Heart left ventricle (tissue), 16 donors: ENCODE measurements around the gene EVPL. TPM values are rescaled to one million over a fixed set of nuclear protein-coding genes. Genes with fewer than 3 reads are reported as not detected.

ENCODE experiments used
- ATAC-seq, 4 donors: fragments of 200-7000 bp; cut with Tn5 transposase; one replicate each; pipeline ENCODE4 v1.9.1; 2020 to 2022; ENCODE audit warnings: moderate library complexity in 4 of 4, mild to moderate bottlenecking in 3 of 4, moderate number of reproducible peaks in 1 of 4
- DNase-seq, 5 donors: peaks; one replicate each; pipeline ENCODE4 v3.0.0-alpha.2; 2020
- H3K27ac ChIP-seq, 12 donors: fragments of 200-600 bp; sonication (generic) in 4 of 12; one replicate each; pipeline versions ENCODE4 v1.5.0 to v1.8.0; 2016 to 2022; ENCODE audit warnings: mild to moderate bottlenecking in 2 of 12
- H3K27me3 ChIP-seq, 9 donors: fragments of 200-600 bp; sonication (generic) in 2 of 9; one replicate each; pipeline versions ENCODE4 v1.5.1 to v1.8.0; 2016 to 2022; ENCODE audit warnings: mild to moderate bottlenecking in 3 of 9
- H3K36me3 ChIP-seq, 9 donors: fragments of 200-600 bp; sonication (generic) in 2 of 9; one replicate each; pipeline versions ENCODE4 v1.5.0 to v1.8.0; 2018 to 2022; ENCODE audit warnings: mild to moderate bottlenecking in 2 of 9
- H3K4me1 ChIP-seq, 12 donors: fragments of 200-600 bp; sonication (generic) in 4 of 12; one replicate each; pipeline versions ENCODE4 v1.5.0 to v1.8.0; 2016 to 2022; ENCODE audit warnings: mild to moderate bottlenecking in 3 of 12
- H3K4me3 ChIP-seq, 12 donors: fragments of 200-600 bp; sonication (generic) in 4 of 12; one replicate each; pipeline versions ENCODE4 v1.5.0 to v1.8.0; 2017 to 2022; ENCODE audit warnings: mild to moderate bottlenecking in 9 of 12, moderate library complexity in 4 of 12
- H3K9me3 ChIP-seq, 12 donors: fragments of 200-600 bp; sonication (generic) in 4 of 12; one replicate each; pipeline versions ENCODE4 v1.5.0 to v1.8.0; 2016 to 2022; ENCODE audit warnings: mild to moderate bottlenecking in 1 of 12
- POLR2A ChIP-seq, 2 donors: fragments of 450-650 bp; IDR thresholded peaks; one replicate each; pipeline ENCODE4 v1.6.1; 2017; ENCODE audit warnings: antibody characterized with exemption in 2 of 2, mild to moderate bottlenecking in 2 of 2, moderate library complexity in 2 of 2
- WGBS, 4 donors: extraction: QIAGEN DNeasy Blood & Tissue Kit in 2 of 4; methylation state at CpG; one replicate each; pipeline versions ENCODE4 v1.1.5 to v1.1.7; 2013 to 2018; 5-methylcytosine and 5-hydroxymethylcytosine counted together
- intact Hi-C, 10 donors: fragments of 100-400 bp; cut with DNase I; formaldehyde crosslinking; loops; one replicate each; pipeline versions ENCODE4 v1.11.1 to v1.14.2; 2022
- polyA plus RNA-seq, 2 donors: library from polyadenylated mRNA; stranded (reverse); fragments of 200-250 nt; gene quantifications; one replicate each; pipeline ENCODE4 v1.2.3, GENCODE V29; 2013
- total RNA-seq, 9 donors: library from RNA; depleted of rRNA in 2 of 9; stranded (reverse); fragments of >200 nt in 2 of 9; fragmentation: NEBNext Ultra II Directional in 3 of 9; extraction: Animal tissue kit (Norgen Biotek cat#: 25700) in 3 of 9; gene quantifications; one replicate each; pipeline versions ENCODE4 v1.1.0 to v1.2.4, GENCODE V29; 2016 to 2023
- TF ChIP-seq, protein P1 (sequence below), 12 donors: fragments of 200-600 bp; sonication (generic) in 4 of 12; IDR thresholded peaks; one replicate each; pipeline versions ENCODE4 v1.5.0 to v1.8.0; 2018 to 2022; ENCODE audit warnings: antibody characterized with exemption in 12 of 12, mild to moderate bottlenecking in 5 of 12
- donor health status: ischemic (EF 13 %, LVEDD 7.1; RV severe dilation, severe dysfunction).
- donor health status: healthy with polysubstance abuse.
- donor health status: DM: no; HTN: yes; CAD: no.
- donor health status: DM: no; HTN: no; CAD: no.
- donor health status: ischemic (EF 25% LVEDD 6.9; RV normal size, moderate dysfunction).
- donor health status: ischemic (EF 25% LVEDD 5.7; RV mildly dilated, moderate dysfunction).
- donor health status: healthy.
- donor health status: DM: yes; HTN: yes; CAD: no.
- donor health status: ischemic (EF 35%, LVEDD 5.7; RV mildly dilated, moderate dysfunction).
- donor health status: nonischemic (EF 11% LVEDD 7.7; RV severe dilation, severe dysfunction).
- donor health status: DM: yes; HTN: yes; CAD: no.
- donor health status: PGD.
- donor health status: ischemic (EF 29% LVEDD 5.4; RV normal size, mild dysfunction).
- donor health status: nonischemic (EF 23%, LVEDD 6.1; RV moderate dilation, normal function).

The EVPL gene
- total and polyA plus RNA-seq, 11 donors: 0.03 to 2.0 (median 0.05) TPM; not detected in 3

DNA sequence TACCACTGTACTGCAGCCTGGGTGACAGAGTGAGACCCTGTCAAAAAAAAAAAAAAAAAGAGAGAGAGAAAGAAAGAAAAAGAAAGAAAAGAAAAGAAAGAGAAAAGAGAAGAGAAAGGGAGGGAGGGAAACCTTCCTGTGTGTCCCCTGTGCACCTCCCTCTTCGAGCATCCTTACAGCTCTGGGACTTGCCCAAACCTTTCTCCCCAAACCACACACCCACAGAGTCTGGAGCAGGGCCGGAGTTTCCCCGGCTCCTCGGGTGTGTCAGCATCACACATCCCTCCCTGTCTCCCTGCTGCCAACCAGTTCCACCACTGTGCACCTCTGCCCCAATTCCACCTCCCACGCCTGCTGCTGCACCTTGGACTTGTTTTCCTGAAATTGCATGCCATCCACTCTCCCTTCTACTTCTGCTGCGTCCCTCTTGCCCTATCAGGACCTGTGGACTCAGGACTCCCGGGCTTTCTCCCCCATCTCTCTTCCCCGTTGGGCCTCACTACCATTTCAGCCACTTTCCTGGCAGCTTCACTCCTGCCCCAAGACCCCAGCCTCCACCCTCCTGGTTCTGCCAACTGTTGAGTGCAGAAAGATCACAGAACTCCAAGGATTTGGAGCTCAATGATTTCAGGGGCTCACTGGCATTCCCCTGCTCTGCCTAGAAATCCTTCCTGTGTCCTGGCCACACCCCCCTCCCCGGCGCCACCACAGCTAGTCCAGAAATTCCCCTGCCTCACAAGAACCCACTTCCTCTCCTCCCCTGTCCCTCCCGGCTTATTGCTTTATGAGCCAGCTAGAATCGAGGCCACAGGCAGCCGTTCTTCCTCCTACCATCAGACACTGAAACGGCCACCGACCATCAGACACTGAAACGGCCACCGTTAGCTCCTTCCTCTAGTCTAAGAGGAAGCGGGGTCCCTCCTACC, 30.2 kb downstream of the EVPL start:
- peak overlapping the region in 1 of 12 donors; percentile 48 for H3K27ac ChIP-seq
- no peaks in the 10 kb centered on the region for H3K27me3 ChIP-seq
- ATAC-seq (peak in 3 of 4 donors; percentile 45 to 70 (median 45)), DNase-seq (peak in 2 of 5 donors; percentile 45 to 66)
- intact Hi-C loops: no loop called here
- peaks cover 0 to 21% (median 2%) of the 10 kb centered on the region in 12 donors for H3K4me1 ChIP-seq
- TF ChIP-seq POLR2A (IDR thresholded peaks at IDR 0.05): no peak
- TF ChIP-seq, protein P1, sequence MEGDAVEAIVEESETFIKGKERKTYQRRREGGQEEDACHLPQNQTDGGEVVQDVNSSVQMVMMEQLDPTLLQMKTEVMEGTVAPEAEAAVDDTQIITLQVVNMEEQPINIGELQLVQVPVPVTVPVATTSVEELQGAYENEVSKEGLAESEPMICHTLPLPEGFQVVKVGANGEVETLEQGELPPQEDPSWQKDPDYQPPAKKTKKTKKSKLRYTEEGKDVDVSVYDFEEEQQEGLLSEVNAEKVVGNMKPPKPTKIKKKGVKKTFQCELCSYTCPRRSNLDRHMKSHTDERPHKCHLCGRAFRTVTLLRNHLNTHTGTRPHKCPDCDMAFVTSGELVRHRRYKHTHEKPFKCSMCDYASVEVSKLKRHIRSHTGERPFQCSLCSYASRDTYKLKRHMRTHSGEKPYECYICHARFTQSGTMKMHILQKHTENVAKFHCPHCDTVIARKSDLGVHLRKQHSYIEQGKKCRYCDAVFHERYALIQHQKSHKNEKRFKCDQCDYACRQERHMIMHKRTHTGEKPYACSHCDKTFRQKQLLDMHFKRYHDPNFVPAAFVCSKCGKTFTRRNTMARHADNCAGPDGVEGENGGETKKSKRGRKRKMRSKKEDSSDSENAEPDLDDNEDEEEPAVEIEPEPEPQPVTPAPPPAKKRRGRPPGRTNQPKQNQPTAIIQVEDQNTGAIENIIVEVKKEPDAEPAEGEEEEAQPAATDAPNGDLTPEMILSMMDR (IDR thresholded peaks at IDR 0.05): no peak
- 48 to 64% (median 55%) methylated on average over 18 of the region's 18 CpGs for WGBS, 4 donors
- H3K9me3 ChIP-seq: no peaks in the 10 kb centered on the region
- H3K4me3 ChIP-seq: no peak overlapping the region
- peaks cover 0 to 40% (median 15%) of the 10 kb centered on the region in 9 donors for H3K36me3 ChIP-seq

DNA sequence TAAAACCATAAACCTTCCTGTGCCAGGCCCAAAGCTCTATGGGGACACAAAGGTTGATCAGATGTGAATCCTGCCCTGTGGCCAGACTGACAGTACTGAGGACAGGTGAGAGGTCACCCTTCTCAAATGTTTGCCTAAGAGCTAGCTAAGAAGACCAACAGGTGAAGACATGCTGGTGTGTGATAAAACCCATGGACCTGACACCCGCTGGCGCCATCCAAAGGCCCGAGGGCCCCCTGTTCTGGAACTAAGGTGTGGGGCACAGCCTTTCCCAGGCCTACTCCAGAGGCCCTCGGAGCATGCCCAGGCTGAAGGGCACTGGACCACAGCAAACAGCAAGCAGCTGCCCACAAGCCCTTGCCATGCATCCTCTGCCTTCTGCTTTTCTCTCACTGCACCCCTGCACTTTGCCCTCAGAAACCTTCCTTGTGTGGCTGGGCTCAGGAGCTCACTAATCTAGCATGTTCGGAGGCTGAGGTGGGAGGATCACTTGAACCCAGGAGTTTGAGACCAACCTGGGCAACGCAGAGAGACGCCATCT, 31.7 kb downstream of the EVPL start:
- peaks cover 0 to 45% (median 20%) of the 10 kb centered on the region in 9 donors for H3K36me3 ChIP-seq

DNA sequence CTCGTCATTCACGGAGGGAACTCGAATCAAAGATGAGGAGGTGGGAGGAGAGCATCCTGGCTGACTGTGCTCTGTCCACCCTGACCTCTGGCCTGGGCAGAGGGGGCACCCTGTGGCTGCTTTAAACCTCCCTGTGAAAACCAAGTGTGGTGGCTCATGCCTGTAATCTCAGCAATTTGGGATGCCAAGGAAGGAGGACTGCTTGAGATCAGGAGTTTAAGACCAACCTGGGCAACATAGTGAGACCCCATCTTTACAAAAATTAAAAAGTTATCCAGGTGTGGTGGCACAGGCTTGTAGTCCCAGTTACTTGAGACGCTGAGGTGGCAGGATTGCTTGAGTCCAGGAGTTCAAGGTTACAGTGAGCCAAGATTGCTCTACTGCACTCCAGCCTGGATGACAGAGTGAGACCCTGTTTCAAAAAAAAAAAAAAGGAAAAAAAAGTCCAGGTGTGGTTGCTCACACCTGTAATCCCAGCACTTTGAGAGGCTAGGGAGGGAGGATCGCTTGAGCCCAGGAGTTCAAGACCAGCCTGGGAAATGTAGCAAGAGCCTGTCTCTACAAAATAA, 32.2 kb downstream of the EVPL start:
- Histone ChIP-seq H3K27me3 (no peaks in the 10 kb centered on the region), H3K36me3 (peaks cover 0 to 41% (median 20%) of the 10 kb centered on the region in 9 donors), H3K27ac (no peak overlapping the region), H3K9me3 (no peaks in the 10 kb centered on the region), H3K4me3 (no peak overlapping the region), H3K4me1 (peaks cover 0 to 21% (median 2%) of the 10 kb centered on the region in 12 donors)
- intact Hi-C loops: no loop called here
- TF ChIP-seq POLR2A (IDR thresholded peaks at IDR 0.05): no peak
- TF ChIP-seq, protein P1 (IDR thresholded peaks at IDR 0.05): no peak
- DNase-seq: no peak
- no peak for ATAC-seq
- 85 to 96% (median 94%) methylated on average over 3 to 5 of the region's 5 CpGs for WGBS, 4 donors

More for the DNA sequence above, 31.7 kb downstream of the EVPL start:
- intact Hi-C loops: no loop called here
- DNase-seq (peak in 1 of 5 donors; percentile 12), ATAC-seq (no peak)
- H3K4me3 ChIP-seq: no peak overlapping the region
- H3K9me3 ChIP-seq: no peaks in the 10 kb centered on the region
- no peak overlapping the region for H3K27ac ChIP-seq
- H3K4me1 ChIP-seq: peaks cover 0 to 21% (median 2%) of the 10 kb centered on the region in 12 donors
- no peaks in the 10 kb centered on the region for H3K27me3 ChIP-seq
- no peak for TF ChIP-seq POLR2A (IDR thresholded peaks at IDR 0.05)
- TF ChIP-seq, protein P1 (IDR thresholded peaks at IDR 0.05): no peak
- 94 to 98% (median 96%) methylated on average over 6 to 7 of the region's 7 CpGs for WGBS, 4 donors

DNA sequence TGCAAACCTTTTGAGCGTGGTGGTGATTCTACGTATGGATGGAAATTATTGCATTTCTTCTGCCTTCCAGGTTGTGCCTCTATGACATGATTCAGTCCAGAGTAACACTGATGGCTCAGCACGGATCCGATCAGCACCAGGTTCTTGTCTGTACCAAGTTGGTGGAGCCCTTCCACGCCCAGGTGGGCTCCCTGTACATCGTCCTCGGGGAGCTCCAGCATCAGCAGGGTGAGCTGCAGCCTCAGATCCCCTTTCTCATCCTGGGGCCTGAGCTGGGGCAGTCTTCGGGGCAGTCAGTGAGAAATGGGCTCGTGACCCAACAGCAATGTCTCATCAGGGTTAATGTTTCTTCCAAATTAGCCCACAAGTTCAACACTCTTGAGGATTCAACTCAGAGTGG, 35.7 kb downstream of the EVPL start:
- TF ChIP-seq, protein P1 (IDR thresholded peaks at IDR 0.05): no peak
- no peak for TF ChIP-seq POLR2A (IDR thresholded peaks at IDR 0.05)
- peaks cover 0 to 44% (median 21%) of the 10 kb centered on the region in 9 donors for H3K36me3 ChIP-seq
- intact Hi-C loops: no loop called here
- ATAC-seq: no peak
- H3K27ac ChIP-seq: no peak overlapping the region
- 91 to 96% (median 95%) methylated on average over 7 to 9 of the region's 9 CpGs for WGBS, 4 donors
- no peaks in the 10 kb centered on the region for H3K9me3 ChIP-seq
- no peak overlapping the region for H3K4me3 ChIP-seq
- no peaks in the 10 kb centered on the region for H3K27me3 ChIP-seq
- H3K4me1 ChIP-seq: peaks cover 0 to 2% (median 0%) of the 10 kb centered on the region in 12 donors
- no peak for DNase-seq
